Measurements from ENCODE around the gene SF3A1. TPM values are rescaled to one million over a fixed set of nuclear protein-coding genes. Genes with fewer than 3 reads are reported as not detected.

The SF3A1 gene
- total RNA-seq, 1 donor from 2014 or later, result 139 TPM

- DNase-seq (ENCODE audit: low read depth), result no peak
- no peaks in the 10 kb centered on the region for H3K27me3 Mint-ChIP-seq (ENCODE audit: low read depth, unreplicated experiment)
Observed at GRCh38 chr22:30320021-30320556, 36.6 kb downstream of the SF3A1 start.

GRCh38 chr22:30318799-30319419 is 37.8 kb downstream of the SF3A1 start:
- Histone ChIP-seq H3K4me2 (ENCODE audit: low read length) (no peak overlapping the region), H3K36me3 (ENCODE audit: insufficient read depth, low read length) (peaks cover 3% of the 10 kb centered on the region), H3K27ac (ENCODE audit: low read depth, low read length) (no peak overlapping the region), H4K20me1 (ENCODE audit: insufficient read depth, low read length) (peaks cover 100% of the 10 kb centered on the region), H3K4me3 (ENCODE audit: insufficient read depth, low read depth, low read length) (no peak overlapping the region), H3K27me3 (ENCODE audit: insufficient read depth, low read length) (no peaks in the 10 kb centered on the region), H3K9ac (ENCODE audit: low read length) (no peak overlapping the region), H3K9me3 (ENCODE audit: insufficient read depth, low read depth, low read length) (no peaks in the 10 kb centered on the region), H2AFZ (ENCODE audit: low read depth, low read length) (no peak overlapping the region), H3K79me2 (ENCODE audit: insufficient read depth, low read length) (peaks cover 97% of the 10 kb centered on the region), H3K4me1 (ENCODE audit: insufficient read depth, low read length) (peaks cover 17% of the 10 kb centered on the region)
- DNase-seq (ENCODE audit: low read depth) (peak; percentile 27), FAIRE-seq (no peak)
- Mint-ChIP-seq H3K27me3 (ENCODE audit: low read depth, unreplicated experiment) (no peaks in the 10 kb centered on the region), H3K9me3 (ENCODE audit: unreplicated experiment) (no peaks in the 10 kb centered on the region), H3K36me3 (ENCODE audit: low read depth, unreplicated experiment) (peaks cover 21% of the 10 kb centered on the region), H3K4me3 (ENCODE audit: unreplicated experiment) (no peak overlapping the region), H3K27ac (ENCODE audit: unreplicated experiment) (peak overlapping the region; percentile 53), H3K4me1 (ENCODE audit: low read depth, unreplicated experiment) (peaks cover 22% of the 10 kb centered on the region)
- no peak for TF ChIP-seq CTCF (IDR thresholded peaks at IDR 0.05; ENCODE audit: insufficient read depth, low read depth, low read length)
- no peak for TF ChIP-seq EZH2 (IDR thresholded peaks at IDR 0.05; ENCODE audit: insufficient read depth, low read length)

More at GRCh38 chr22:30320021-30320556, 36.6 kb downstream of the SF3A1 start:
- no peak overlapping the region for H3K27ac ChIP-seq (ENCODE audit: low read depth, low read length)
- H3K4me1 Mint-ChIP-seq (ENCODE audit: low read depth, unreplicated experiment), result peaks cover 24% of the 10 kb centered on the region
- H4K20me1 ChIP-seq (ENCODE audit: insufficient read depth, low read length), result peaks cover 100% of the 10 kb centered on the region
- peaks cover 19% of the 10 kb centered on the region for H3K4me1 ChIP-seq (ENCODE audit: insufficient read depth, low read length)
- H3K4me3 ChIP-seq (ENCODE audit: insufficient read depth, low read depth, low read length), result no peak overlapping the region
- no peak overlapping the region for H3K4me2 ChIP-seq (ENCODE audit: low read length)
- H3K9me3 ChIP-seq (ENCODE audit: insufficient read depth, low read depth, low read length), result no peaks in the 10 kb centered on the region
- peaks cover 3% of the 10 kb centered on the region for H3K36me3 ChIP-seq (ENCODE audit: insufficient read depth, low read length)
- no peak overlapping the region for H3K4me3 Mint-ChIP-seq (ENCODE audit: unreplicated experiment)
- no peak overlapping the region for H2AFZ ChIP-seq (ENCODE audit: low read depth, low read length)
- H3K36me3 Mint-ChIP-seq (ENCODE audit: low read depth, unreplicated experiment), result peaks cover 18% of the 10 kb centered on the region
- no peak for FAIRE-seq
- H3K79me2 ChIP-seq (ENCODE audit: insufficient read depth, low read length), result peaks cover 99% of the 10 kb centered on the region
- H3K9ac ChIP-seq (ENCODE audit: low read length), result no peak overlapping the region
- no peak overlapping the region for H3K27ac Mint-ChIP-seq (ENCODE audit: unreplicated experiment)
- H3K27me3 ChIP-seq (ENCODE audit: insufficient read depth, low read length), result no peaks in the 10 kb centered on the region
- H3K9me3 Mint-ChIP-seq (ENCODE audit: unreplicated experiment), result no peaks in the 10 kb centered on the region
- no peak for TF ChIP-seq CTCF (IDR thresholded peaks at IDR 0.05; ENCODE audit: insufficient read depth, low read depth, low read length)
- no peak for TF ChIP-seq EZH2 (IDR thresholded peaks at IDR 0.05; ENCODE audit: insufficient read depth, low read length)

- no peak overlapping the region for H3K27ac Mint-ChIP-seq (ENCODE audit: unreplicated experiment)
Observed at GRCh38 chr22:30317778-30318177, 38.9 kb downstream of the SF3A1 start.

More at GRCh38 chr22:30317778-30318177, 38.9 kb downstream of the SF3A1 start:
- no peak overlapping the region for H2AFZ ChIP-seq (ENCODE audit: low read depth, low read length)
- no peak overlapping the region for H3K9ac ChIP-seq (ENCODE audit: low read length)
- H3K27ac ChIP-seq (ENCODE audit: low read depth, low read length), result no peak overlapping the region
- H3K27me3 ChIP-seq (ENCODE audit: insufficient read depth, low read length), result no peaks in the 10 kb centered on the region
- no peaks in the 10 kb centered on the region for H3K9me3 ChIP-seq (ENCODE audit: insufficient read depth, low read depth, low read length)
- H3K4me1 ChIP-seq (ENCODE audit: insufficient read depth, low read length), result peaks cover 13% of the 10 kb centered on the region
- no peak overlapping the region for H3K4me3 ChIP-seq (ENCODE audit: insufficient read depth, low read depth, low read length)
- no peaks in the 10 kb centered on the region for H3K27me3 Mint-ChIP-seq (ENCODE audit: low read depth, unreplicated experiment)
- peaks cover 95% of the 10 kb centered on the region for H3K79me2 ChIP-seq (ENCODE audit: insufficient read depth, low read length)
- no peak overlapping the region for H3K4me3 Mint-ChIP-seq (ENCODE audit: unreplicated experiment)
- H3K36me3 Mint-ChIP-seq (ENCODE audit: low read depth, unreplicated experiment), result peaks cover 23% of the 10 kb centered on the region
- no peak for DNase-seq (ENCODE audit: low read depth)
- H3K4me1 Mint-ChIP-seq (ENCODE audit: low read depth, unreplicated experiment), result peaks cover 24% of the 10 kb centered on the region
- no peaks in the 10 kb centered on the region for H3K9me3 Mint-ChIP-seq (ENCODE audit: unreplicated experiment)
- TF ChIP-seq CTCF (IDR thresholded peaks at IDR 0.05; ENCODE audit: insufficient read depth, low read depth, low read length) (no peak), EZH2 (IDR thresholded peaks at IDR 0.05; ENCODE audit: insufficient read depth, low read length) (no peak)
- FAIRE-seq, result no peak
- peaks cover 3% of the 10 kb centered on the region for H3K36me3 ChIP-seq (ENCODE audit: insufficient read depth, low read length)
- H3K4me2 ChIP-seq (ENCODE audit: low read length), result no peak overlapping the region
- peaks cover 98% of the 10 kb centered on the region for H4K20me1 ChIP-seq (ENCODE audit: insufficient read depth, low read length)

Measured in astrocyte (in vitro differentiated cells and primary cell).